Measurements from ENCODE around the gene CAMSAP1. TPM values are rescaled to one million over a fixed set of nuclear protein-coding genes. Genes with fewer than 3 reads are reported as not detected.
"Not testable (repeated sequence)": the region's sequence is repeated elsewhere in the genome, so short reads cannot be mapped to it uniquely, and the experiment has no call there.

CAMSAP1 gene
- total RNA-seq, 4 donors from 2014 or later: 11.8 to 23.4 (median 19.9) TPM

DNA sequence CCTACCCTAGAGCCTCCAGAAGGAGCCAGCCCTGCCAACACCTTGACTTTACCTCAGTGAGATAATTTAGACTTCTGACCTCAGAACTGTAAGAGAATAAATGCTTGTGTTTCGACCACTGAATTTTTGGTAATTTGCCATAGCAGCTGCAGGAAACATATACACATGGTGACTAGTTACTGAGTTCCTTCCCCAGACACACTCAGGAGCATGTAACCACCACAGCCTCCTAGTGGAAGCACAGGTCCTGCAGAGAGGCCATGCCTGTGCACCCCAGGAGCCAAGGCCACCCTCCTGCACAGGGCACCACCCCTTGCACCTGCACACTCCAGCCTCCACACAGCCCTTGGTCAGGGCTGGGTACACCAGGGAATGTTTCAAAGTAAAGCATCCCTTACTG, 7.6 kb upstream of the CAMSAP1 start:
- TF ChIP-seq, protein P1, sequence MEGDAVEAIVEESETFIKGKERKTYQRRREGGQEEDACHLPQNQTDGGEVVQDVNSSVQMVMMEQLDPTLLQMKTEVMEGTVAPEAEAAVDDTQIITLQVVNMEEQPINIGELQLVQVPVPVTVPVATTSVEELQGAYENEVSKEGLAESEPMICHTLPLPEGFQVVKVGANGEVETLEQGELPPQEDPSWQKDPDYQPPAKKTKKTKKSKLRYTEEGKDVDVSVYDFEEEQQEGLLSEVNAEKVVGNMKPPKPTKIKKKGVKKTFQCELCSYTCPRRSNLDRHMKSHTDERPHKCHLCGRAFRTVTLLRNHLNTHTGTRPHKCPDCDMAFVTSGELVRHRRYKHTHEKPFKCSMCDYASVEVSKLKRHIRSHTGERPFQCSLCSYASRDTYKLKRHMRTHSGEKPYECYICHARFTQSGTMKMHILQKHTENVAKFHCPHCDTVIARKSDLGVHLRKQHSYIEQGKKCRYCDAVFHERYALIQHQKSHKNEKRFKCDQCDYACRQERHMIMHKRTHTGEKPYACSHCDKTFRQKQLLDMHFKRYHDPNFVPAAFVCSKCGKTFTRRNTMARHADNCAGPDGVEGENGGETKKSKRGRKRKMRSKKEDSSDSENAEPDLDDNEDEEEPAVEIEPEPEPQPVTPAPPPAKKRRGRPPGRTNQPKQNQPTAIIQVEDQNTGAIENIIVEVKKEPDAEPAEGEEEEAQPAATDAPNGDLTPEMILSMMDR (IDR thresholded peaks at IDR 0.05): no peak
- no peak for TF ChIP-seq POLR2A (IDR thresholded peaks at IDR 0.05)
- Histone ChIP-seq H3K27me3 (no peaks in the 10 kb centered on the region), H3K4me1 (peaks cover 0 to under 1% of the 10 kb centered on the region in 2 donors), H3K27ac (no peak overlapping the region), H3K36me3 (peaks cover 2 to 5% of the 10 kb centered on the region in 2 donors), H3K4me3 (replicated peaks in 1 of 3) (no peak overlapping the region), H3K9me3 (no peaks in the 10 kb centered on the region)
- no peak for DNase-seq
- 93 to 94% methylated on average over 1 of the region's 1 CpG for WGBS, 2 donors
- intact Hi-C loops (cut with DNase I): no loop called here

DNA sequence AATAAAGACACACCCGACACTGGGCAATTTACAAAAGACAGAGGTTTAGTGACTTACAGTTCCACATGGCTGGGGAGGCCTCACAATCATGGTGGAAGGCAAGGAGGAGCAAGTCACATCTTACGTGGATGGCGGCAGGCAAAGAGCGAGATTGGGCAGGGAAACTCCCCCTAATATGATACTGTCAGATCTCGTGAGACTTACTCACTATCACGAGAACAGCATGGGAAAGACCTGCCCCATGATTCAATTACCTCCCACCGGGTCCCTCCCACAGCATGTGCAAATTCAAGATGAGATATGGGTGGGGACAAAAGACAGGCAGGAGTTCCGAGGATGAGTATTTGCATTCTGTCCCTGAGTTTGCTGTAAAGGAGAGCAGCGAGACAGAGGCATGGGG, 3.9 kb upstream of the CAMSAP1 start:
- H3K9me3 ChIP-seq; H3K27me3 ChIP-seq; H3K27ac ChIP-seq; H3K4me3 ChIP-seq (replicated peaks in 1 of 3); H3K36me3 ChIP-seq; intact Hi-C loops (cut with DNase I); DNase-seq: not testable (repeated sequence)
- WGBS, 2 donors: 96 to 98% methylated on average over 9 of the region's 9 CpGs
- peaks cover 11 to 18% of the 10 kb centered on the region in 2 donors for H3K4me1 ChIP-seq

GRCh38 chr9:135910757-135911156, 3.4 kb upstream of the CAMSAP1 start:
- 97 to 98% methylated on average over 9 of the region's 9 CpGs for WGBS, 2 donors
- Histone ChIP-seq H3K9me3 (no peaks in the 10 kb centered on the region), H3K27me3 (no peaks in the 10 kb centered on the region), H3K27ac (no peak overlapping the region), H3K36me3 (peaks cover 2 to 5% of the 10 kb centered on the region in 2 donors), H3K4me1 (peaks cover 16 to 23% of the 10 kb centered on the region in 2 donors), H3K4me3 (replicated peaks in 1 of 3) (no peak overlapping the region)
- TF ChIP-seq, protein P1 (IDR thresholded peaks at IDR 0.05): no peak
- no peak for TF ChIP-seq POLR2A (IDR thresholded peaks at IDR 0.05)
- intact Hi-C loops (cut with DNase I): no loop called here
- DNase-seq: no peak

DNA sequence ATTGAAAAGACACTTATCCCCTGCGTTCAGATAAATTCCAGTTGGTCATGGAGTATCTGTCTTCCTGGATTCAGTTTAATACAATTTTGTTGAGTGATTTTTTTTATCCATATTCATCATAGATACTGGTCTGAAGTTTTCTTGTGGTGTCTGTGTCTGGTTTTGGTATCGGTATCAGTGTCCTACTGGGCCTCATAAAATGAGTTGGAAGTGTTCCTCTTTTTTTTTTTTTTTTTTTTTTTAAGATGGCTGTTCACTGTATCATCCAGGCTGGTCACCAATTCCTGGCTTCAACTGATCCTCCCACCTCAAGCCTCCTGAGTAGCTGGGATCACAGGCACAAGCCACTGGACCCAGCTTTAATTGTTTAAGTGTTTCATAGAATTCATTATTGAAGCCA, 2.9 kb upstream of the CAMSAP1 start:
- Histone ChIP-seq H3K4me3 (replicated peaks in 1 of 3) (no peak overlapping the region), H3K36me3 (peaks cover 2 to 5% of the 10 kb centered on the region in 2 donors), H3K4me1 (peaks cover 18 to 28% of the 10 kb centered on the region in 2 donors), H3K9me3 (no peaks in the 10 kb centered on the region), H3K27me3 (no peaks in the 10 kb centered on the region), H3K27ac (no peak overlapping the region)
- TF ChIP-seq POLR2A (IDR thresholded peaks at IDR 0.05): no peak
- TF ChIP-seq, protein P1 (IDR thresholded peaks at IDR 0.05): no peak
- intact Hi-C loops (cut with DNase I): no loop called here
- WGBS, 2 donors: 92 to 93% methylated on average over 2 of the region's 2 CpGs
- no peak for DNase-seq

GRCh38 chr9:135909371-135909770, 2.0 kb upstream of the CAMSAP1 start:
- Histone ChIP-seq H3K4me3 (replicated peaks in 1 of 3) (no peak overlapping the region), H3K27ac (no peak overlapping the region), H3K27me3 (no peaks in the 10 kb centered on the region), H3K36me3 (no peaks in the 10 kb centered on the region), H3K9me3 (no peaks in the 10 kb centered on the region), H3K4me1 (peaks cover 18 to 30% of the 10 kb centered on the region in 2 donors)
- TF ChIP-seq, protein P1 (IDR thresholded peaks at IDR 0.05): no peak
- TF ChIP-seq POLR2A (IDR thresholded peaks at IDR 0.05): no peak
- intact Hi-C loops (cut with DNase I): loop anchor here (5.0 kb wide), 2 partner anchors 53 to 208 kb away; partner anchors contain the start of genes TMEM250 and UBAC1
- no peak for DNase-seq
- WGBS, 2 donors: 96 to 97% methylated on average over 6 of the region's 6 CpGs
